IPS-NIHi7 (cell line): Measurements from ENCODE around the gene FBN1.
A peak's percentile ranks its signal among the peaks of the same experiment; 100 is the strongest.

Source experiments
- DNase-seq: peaks from one replicate; pipeline ENCODE4 v3.0.0; 2012; ENCODE audit warnings: mixed read lengths; ENCODE audit errors: extremely low spot score

Gene FBN1

GRCh38 chr15:48645558-48646330, at the start of gene FBN1:
FBN1 (minus strand) TSS chr15:48645709; CDS start chr15:48644769, 940 bp downstream.
- peak; percentile 74 for DNase-seq

GRCh38 chr15:48693484-48693883, 48.0 kb upstream of the FBN1 start:
- no peak for DNase-seq

GRCh38 chr15:48688493-48688892, 43.0 kb upstream of the FBN1 start:
- no peak for DNase-seq

GRCh38 chr15:48683991-48684765, 38.7 kb upstream of the FBN1 start:
- DNase-seq: no peak

- no peak for DNase-seq
These were observed 37.6 kb upstream of the FBN1 start for GRCh38 chr15:48682942-48683651.

- no peak for DNase-seq
These were observed 35.8 kb upstream of the FBN1 start for GRCh38 chr15:48681353-48681752.

- no peak for DNase-seq
These were observed 35.3 kb upstream of the FBN1 start for GRCh38 chr15:48680841-48681240.

GRCh38 chr15:48679952-48680351, 34.4 kb upstream of the FBN1 start:
- DNase-seq: no peak

GRCh38 chr15:48678851-48679250, 33.3 kb upstream of the FBN1 start:
- no peak for DNase-seq

- DNase-seq: no peak
These were observed 32.3 kb upstream of the FBN1 start for GRCh38 chr15:48677821-48678220.

- DNase-seq: no peak
These were observed 29.9 kb upstream of the FBN1 start for GRCh38 chr15:48675436-48675835.

GRCh38 chr15:48674876-48675275, 29.4 kb upstream of the FBN1 start:
- no peak for DNase-seq

GRCh38 chr15:48672206-48672605, 26.7 kb upstream of the FBN1 start:
- DNase-seq: no peak

GRCh38 chr15:48671103-48672022, 25.9 kb upstream of the FBN1 start:
- DNase-seq: no peak

GRCh38 chr15:48667701-48668100, 22.2 kb upstream of the FBN1 start:
- DNase-seq: no peak

GRCh38 chr15:48664436-48664835, 18.9 kb upstream of the FBN1 start:
- no peak for DNase-seq

- DNase-seq: no peak
These were observed 12.6 kb upstream of the FBN1 start for GRCh38 chr15:48657950-48658591.

GRCh38 chr15:48654801-48655200, 9.3 kb upstream of the FBN1 start:
- DNase-seq: no peak

GRCh38 chr15:48653913-48654670, 8.6 kb upstream of the FBN1 start:
- no peak for DNase-seq

- DNase-seq: no peak
These were observed 7.7 kb upstream of the FBN1 start for GRCh38 chr15:48653216-48653615.
